HCT116 (cell line): ENCODE measurements around the gene CKB. TPM values are rescaled to one million over a fixed set of nuclear protein-coding genes. Genes with fewer than 3 reads are reported as not detected.

Experiments
- ATAC-seq: fragments of 200-7000 bp; cut with Tn5 transposase; 2 replicates; pipeline ENCODE4 v1.9.1; 2020; ENCODE audit warnings: mild to moderate bottlenecking, moderate library complexity
- BruUV-seq: library from RNA; stranded (reverse); fragments of 400-500 nt; replicated peaks from 2 replicates; lab custom pipeline; 2021; lab: Mats Ljungman, UMichigan
- CTCF ChIA-PET: fragments of 300-600 bp; sonication (Branson Sonifier 250); formaldehyde crosslinking; loops from one replicate; lab custom pipeline; 2021; ENCODE audit warnings: antibody characterized with exemption; lab: Charles Lee
- POLR2A ChIA-PET: fragments of 300-600, 350-600 bp; sonication (Branson Sonifier 250); formaldehyde crosslinking; loops from one replicate; lab custom pipeline; 2021; ENCODE audit warnings: antibody characterized with exemption; lab: Charles Lee
- RAD21 ChIA-PET, 2 experiments: fragments of 300-600 bp; sonication (Branson Sonifier 250); formaldehyde crosslinking; loops; one replicate each; lab custom pipeline; 2023; ENCODE audit warnings: low total read pairs in 2 of 2; ENCODE audit not compliant: uncharacterized antibody in 2 of 2, unreplicated experiment in 2 of 2, low non-redundant PET in 1 of 2; lab: Charles Lee
- DNase-seq: peaks from one replicate; pipeline ENCODE4 v3.0.0-alpha.2; 2010; ENCODE audit warnings: low read depth, low spot score
- H2AFZ ChIP-seq: fragments of 200-600 bp; shearing (Covaris generic), sonication (generic); 2 replicates; pipeline ENCODE4 v1.6.1; 2017; ENCODE audit warnings: low read depth, mixed run types, mixed read lengths, antibody characterized with exemption, low read length; ENCODE audit not compliant: poor library complexity, severe bottlenecking
- H3K27ac ChIP-seq: 2 replicates; pipeline ENCODE4 v1.5.1; 2012; ENCODE audit warnings: low read depth, low read length
- H3K27me3 ChIP-seq: fragments of 200-600 bp; sonication (generic); 2 replicates; pipeline ENCODE4 v1.6.1; 2016; ENCODE audit warnings: mixed run types, low read length, mixed read lengths; ENCODE audit not compliant: insufficient read depth
- H3K36me3 ChIP-seq, 2 experiments: fragments of 200-500 bp in 1 of 2; fragments of 200-600 bp in 1 of 2; sonication (Bioruptor generic) in 1 of 2; sonication (generic) in 1 of 2; 2 replicates each; pipeline versions ENCODE4 v1.5.1 to v1.6.1; 2014 to 2016; ENCODE audit warnings: low read length in 2 of 2, inconsistent platforms in 1 of 2, mixed read lengths in 1 of 2, mixed run types in 1 of 2; ENCODE audit not compliant: insufficient read depth in 2 of 2, control insufficient read depth in 1 of 2
- H3K4me1 ChIP-seq, 2 experiments: fragments of 200-600 bp in 1 of 2; sonication (generic) in 1 of 2; 2 replicates each; pipeline versions ENCODE4 v1.5.1 to v1.6.1; 2012 to 2017; ENCODE audit warnings: low read length in 2 of 2, inconsistent platforms in 1 of 2, mild to moderate bottlenecking in 1 of 2, mixed read lengths in 1 of 2, mixed run types in 1 of 2, moderate library complexity in 1 of 2; ENCODE audit not compliant: insufficient read depth in 2 of 2, control insufficient read depth in 1 of 2
- H3K4me2 ChIP-seq: fragments of 200-600 bp; sonication (generic); 2 replicates; pipeline ENCODE4 v1.6.1; 2017; ENCODE audit warnings: mixed run types, low read length, mixed read lengths
- H3K4me3 ChIP-seq, 2 experiments: fragments of 200-600 bp in 1 of 2; sonication (generic) in 1 of 2; replicated peaks in 1 of 2; 2 replicates each; pipeline ENCODE4 v1.5.1; 2011 to 2016; ENCODE audit warnings: low read length in 2 of 2, control low read depth in 1 of 2, low read depth in 1 of 2, mild to moderate bottlenecking in 1 of 2, mixed read lengths in 1 of 2, mixed run types in 1 of 2
- H3K79me2 ChIP-seq: fragments of 200-600 bp; sonication (generic); 2 replicates; pipeline ENCODE4 v1.6.1; 2017; ENCODE audit warnings: mild to moderate bottlenecking, mixed run types, low read length, moderate library complexity, mixed read lengths; ENCODE audit not compliant: insufficient read depth
- H3K9ac ChIP-seq: fragments of 200-600 bp; sonication (generic); 2 replicates; pipeline ENCODE4 v1.6.1; 2016; ENCODE audit warnings: low read length, mixed read lengths
- H3K9me2 ChIP-seq: fragments of 200-600 bp; sonication (generic), shearing (Covaris generic); 2 replicates; pipeline ENCODE4 v1.6.1; 2017; ENCODE audit warnings: mixed run types, mild to moderate bottlenecking, moderate library complexity; ENCODE audit not compliant: insufficient read depth
- H3K9me3 ChIP-seq, 2 experiments: fragments of 200-500 bp in 1 of 2; fragments of 200-600 bp in 1 of 2; sonication (Bioruptor generic) in 1 of 2; sonication (generic) in 1 of 2; 2 replicates each; pipeline ENCODE4 v1.6.1; 2014 to 2017; ENCODE audit warnings: low read length in 2 of 2, mixed read lengths in 2 of 2, inconsistent platforms in 1 of 2, low read depth in 1 of 2, mild to moderate bottlenecking in 1 of 2, mixed run types in 1 of 2, moderate library complexity in 1 of 2; ENCODE audit not compliant: control insufficient read depth in 1 of 2, insufficient read depth in 1 of 2
- H4K20me1 ChIP-seq: fragments of 200-600 bp; sonication (generic), shearing (Covaris generic); 2 replicates; pipeline ENCODE4 v1.6.1; 2017; ENCODE audit warnings: mixed run types, mild to moderate bottlenecking, moderate library complexity; ENCODE audit not compliant: insufficient read depth
- CBX3 ChIP-seq: IDR thresholded peaks from 2 replicates; pipeline ENCODE4 v1.6.1; 2012; ENCODE audit warnings: low read depth
- CEBPB ChIP-seq: IDR thresholded peaks from 2 replicates; pipeline ENCODE4 v1.6.1; 2012; ENCODE audit warnings: low read depth
- ELF1 ChIP-seq: IDR thresholded peaks from 2 replicates; pipeline ENCODE4 v1.6.1; 2012; ENCODE audit warnings: low read depth, borderline replicate concordance
- EZH2 ChIP-seq: fragments of 200-600 bp; sonication (generic); IDR thresholded peaks from 2 replicates; pipeline ENCODE4 v1.6.1; 2017; ENCODE audit warnings: antibody characterized with exemption, mixed run types
- EZH2phosphoT487 ChIP-seq: fragments of 200-600 bp; IDR thresholded peaks from 2 replicates; pipeline ENCODE4 v1.6.1; 2018; ENCODE audit warnings: antibody characterized with exemption, borderline replicate concordance
- RAD21 ChIP-seq: IDR thresholded peaks from 2 replicates; pipeline ENCODE4 v1.6.1; 2012; ENCODE audit warnings: low read depth, mild to moderate bottlenecking
- YY1 ChIP-seq: IDR thresholded peaks from 2 replicates; pipeline ENCODE4 v1.6.1; 2011; ENCODE audit warnings: low read length, low read depth, moderate library complexity, mild to moderate bottlenecking; ENCODE audit not compliant: insufficient replicate concordance; ENCODE audit errors: extremely low read depth
- ZNF274 ChIP-seq: fragments of 200-500 bp; sonication (Bioruptor generic); IDR thresholded peaks from 2 replicates; pipeline ENCODE4 v1.6.1; 2014; ENCODE audit warnings: mild to moderate bottlenecking, low read depth, low read length, inconsistent platforms
- intact Hi-C: fragments of 100-400 bp; cut with micrococcal nuclease; formaldehyde crosslinking; loops from 2 replicates; pipeline ENCODE4 v1.10.0; 2022
- total RNA-seq: library from RNA; stranded (reverse); gene quantifications from one replicate; pipeline ENCODE4 v1.2.1, GENCODE V29; 2021; ENCODE audit not compliant: unreplicated experiment
- TF ChIP-seq, protein P1 (sequence below), 3 experiments: fragments of 200-600 bp in 1 of 3; sonication (generic) in 1 of 3; IDR thresholded peaks in 2 of 3; conservative IDR thresholded peaks in 1 of 3; 2 replicates each; pipeline ENCODE4 v1.5.1; 2012 to 2017; ENCODE audit warnings: low read depth in 2 of 3, low read length in 2 of 3, antibody characterized with exemption in 1 of 3, borderline replicate concordance in 1 of 3, control low read depth in 1 of 3, mild to moderate bottlenecking in 1 of 3, mixed read lengths in 1 of 3, mixed run types in 1 of 3, moderate library complexity in 1 of 3; ENCODE audit not compliant: insufficient read depth in 1 of 3
- TF ChIP-seq, protein P2 (sequence below): IDR thresholded peaks from 2 replicates; pipeline ENCODE4 v1.6.1; 2012; ENCODE audit warnings: low read depth
- TF ChIP-seq, protein P3 (sequence below): IDR thresholded peaks from 2 replicates; pipeline ENCODE4 v1.6.1; 2012

The CKB gene
- total RNA-seq, 1 experiment from 2014 or later, result 605 TPM

DNA sequence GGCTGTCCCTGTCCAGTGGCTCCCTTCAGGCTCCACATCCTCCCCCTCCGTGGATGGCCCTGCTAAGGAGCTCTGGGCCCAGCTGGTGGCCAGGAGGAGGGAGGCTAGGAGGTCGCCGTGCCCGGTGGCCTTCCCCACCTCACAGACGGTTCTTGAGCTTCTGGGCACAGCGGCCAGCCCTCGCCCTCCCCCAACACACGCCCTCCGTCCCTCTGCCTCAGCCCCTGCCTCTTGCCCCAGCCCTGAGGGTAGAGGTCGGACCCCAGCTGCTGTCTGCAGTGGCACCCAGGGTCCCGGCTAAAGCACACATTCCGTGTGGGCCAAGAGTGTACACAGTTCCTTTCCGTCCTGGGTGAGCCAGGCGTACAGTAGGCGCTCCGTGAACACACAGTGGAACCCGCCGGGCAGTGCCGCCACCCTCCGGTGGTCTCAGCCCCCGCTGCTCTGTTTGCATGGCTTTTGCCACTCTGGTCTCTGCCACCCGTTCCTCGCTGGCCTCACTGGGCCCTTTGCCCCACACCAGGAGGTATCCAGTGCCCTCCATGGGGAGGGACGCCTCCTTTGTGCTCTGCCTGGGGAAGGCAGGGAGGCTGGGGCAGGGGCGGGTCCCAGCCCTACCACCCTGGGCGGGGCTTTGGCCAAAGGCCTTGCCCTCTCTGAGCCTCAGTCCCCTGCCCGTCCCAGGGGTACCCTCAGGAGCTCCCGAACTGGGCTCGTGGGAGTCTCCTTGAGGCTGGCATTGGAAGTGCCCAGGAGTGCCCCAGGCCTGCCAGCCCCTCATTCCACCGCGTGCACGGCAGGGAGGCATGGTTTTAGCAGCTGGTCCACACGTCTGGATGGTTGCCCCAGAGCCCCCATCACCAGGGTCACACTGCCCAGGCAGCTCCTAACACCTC is 19.3 kb upstream of the CKB start:
- DNase-seq (no peak), ATAC-seq (no peak)
- Histone ChIP-seq H3K4me3 (no peak overlapping the region), H3K27ac (no peak overlapping the region), H3K9me2 (no peaks in the 10 kb centered on the region), H4K20me1 (no peaks in the 10 kb centered on the region), H3K4me1 (peaks cover 34 to 54% of the 10 kb centered on the region in 2 experiments)
- intact Hi-C loops, result no loop called here
- no TSS peak for BruUV-seq
- no peak for TF ChIP-seq ZNF274
- TF ChIP-seq ELF1, result no peak
- TF ChIP-seq, protein P1, sequence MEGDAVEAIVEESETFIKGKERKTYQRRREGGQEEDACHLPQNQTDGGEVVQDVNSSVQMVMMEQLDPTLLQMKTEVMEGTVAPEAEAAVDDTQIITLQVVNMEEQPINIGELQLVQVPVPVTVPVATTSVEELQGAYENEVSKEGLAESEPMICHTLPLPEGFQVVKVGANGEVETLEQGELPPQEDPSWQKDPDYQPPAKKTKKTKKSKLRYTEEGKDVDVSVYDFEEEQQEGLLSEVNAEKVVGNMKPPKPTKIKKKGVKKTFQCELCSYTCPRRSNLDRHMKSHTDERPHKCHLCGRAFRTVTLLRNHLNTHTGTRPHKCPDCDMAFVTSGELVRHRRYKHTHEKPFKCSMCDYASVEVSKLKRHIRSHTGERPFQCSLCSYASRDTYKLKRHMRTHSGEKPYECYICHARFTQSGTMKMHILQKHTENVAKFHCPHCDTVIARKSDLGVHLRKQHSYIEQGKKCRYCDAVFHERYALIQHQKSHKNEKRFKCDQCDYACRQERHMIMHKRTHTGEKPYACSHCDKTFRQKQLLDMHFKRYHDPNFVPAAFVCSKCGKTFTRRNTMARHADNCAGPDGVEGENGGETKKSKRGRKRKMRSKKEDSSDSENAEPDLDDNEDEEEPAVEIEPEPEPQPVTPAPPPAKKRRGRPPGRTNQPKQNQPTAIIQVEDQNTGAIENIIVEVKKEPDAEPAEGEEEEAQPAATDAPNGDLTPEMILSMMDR (IDR thresholded peaks at IDR 0.05 in 2 of 3, conservative IDR thresholded peaks at IDR 0.05 in 1 of 3; ENCODE audit: borderline replicate concordance in 1 of 3, insufficient read depth in 1 of 3, low read depth in 2 of 3, low read length in 2 of 3), result no peak
- no peak for TF ChIP-seq EZH2
- TF ChIP-seq CBX3, result no peak
- TF ChIP-seq CEBPB, result no peak
- no peak for TF ChIP-seq YY1
- TF ChIP-seq EZH2phosphoT487, result no peak
- TF ChIP-seq, protein P2, sequence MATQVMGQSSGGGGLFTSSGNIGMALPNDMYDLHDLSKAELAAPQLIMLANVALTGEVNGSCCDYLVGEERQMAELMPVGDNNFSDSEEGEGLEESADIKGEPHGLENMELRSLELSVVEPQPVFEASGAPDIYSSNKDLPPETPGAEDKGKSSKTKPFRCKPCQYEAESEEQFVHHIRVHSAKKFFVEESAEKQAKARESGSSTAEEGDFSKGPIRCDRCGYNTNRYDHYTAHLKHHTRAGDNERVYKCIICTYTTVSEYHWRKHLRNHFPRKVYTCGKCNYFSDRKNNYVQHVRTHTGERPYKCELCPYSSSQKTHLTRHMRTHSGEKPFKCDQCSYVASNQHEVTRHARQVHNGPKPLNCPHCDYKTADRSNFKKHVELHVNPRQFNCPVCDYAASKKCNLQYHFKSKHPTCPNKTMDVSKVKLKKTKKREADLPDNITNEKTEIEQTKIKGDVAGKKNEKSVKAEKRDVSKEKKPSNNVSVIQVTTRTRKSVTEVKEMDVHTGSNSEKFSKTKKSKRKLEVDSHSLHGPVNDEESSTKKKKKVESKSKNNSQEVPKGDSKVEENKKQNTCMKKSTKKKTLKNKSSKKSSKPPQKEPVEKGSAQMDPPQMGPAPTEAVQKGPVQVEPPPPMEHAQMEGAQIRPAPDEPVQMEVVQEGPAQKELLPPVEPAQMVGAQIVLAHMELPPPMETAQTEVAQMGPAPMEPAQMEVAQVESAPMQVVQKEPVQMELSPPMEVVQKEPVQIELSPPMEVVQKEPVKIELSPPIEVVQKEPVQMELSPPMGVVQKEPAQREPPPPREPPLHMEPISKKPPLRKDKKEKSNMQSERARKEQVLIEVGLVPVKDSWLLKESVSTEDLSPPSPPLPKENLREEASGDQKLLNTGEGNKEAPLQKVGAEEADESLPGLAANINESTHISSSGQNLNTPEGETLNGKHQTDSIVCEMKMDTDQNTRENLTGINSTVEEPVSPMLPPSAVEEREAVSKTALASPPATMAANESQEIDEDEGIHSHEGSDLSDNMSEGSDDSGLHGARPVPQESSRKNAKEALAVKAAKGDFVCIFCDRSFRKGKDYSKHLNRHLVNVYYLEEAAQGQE, result no peak
- no peak for TF ChIP-seq RAD21
- TF ChIP-seq, protein P3, sequence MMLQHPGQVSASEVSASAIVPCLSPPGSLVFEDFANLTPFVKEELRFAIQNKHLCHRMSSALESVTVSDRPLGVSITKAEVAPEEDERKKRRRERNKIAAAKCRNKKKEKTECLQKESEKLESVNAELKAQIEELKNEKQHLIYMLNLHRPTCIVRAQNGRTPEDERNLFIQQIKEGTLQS, result no peak
- TF ChIP-seq, all 23 proteins: peak for 0
- Histone ChIP-seq H3K79me2 (no peaks in the 10 kb centered on the region), H2AFZ (no peak overlapping the region), H3K36me3 (no peaks in the 10 kb centered on the region), H3K4me2 (peak overlapping the region; percentile 77), H3K9me3 (no peaks in the 10 kb centered on the region), H3K27me3 (no peaks in the 10 kb centered on the region), H3K9ac (no peak overlapping the region)
- ChIA-PET CTCF (interaction anchor here (1.2 to 2.1 kb wide), 2 partner anchors 21 to 23 kb away, joined by 5 to 12 read pairs; no protein-coding TSS in a partner anchor), RAD21 (no interaction called here), POLR2A (interaction anchor here (1.2 kb wide), 1 partner anchor 21 kb away, joined by 4 read pairs; no protein-coding TSS in a partner anchor)
